GM21825 (cell line): ENCODE results near the gene SMG6.
"Not testable (repeated sequence)": the region's sequence is repeated elsewhere in the genome, so short reads cannot be mapped to it uniquely, and the experiment has no call there.

Experiments
- ATAC-seq: cut with Tn5 transposase; IDR thresholded peaks from one replicate; pipeline ENCODE4 v1.9.1; 2021; ENCODE audit warnings: mild to moderate bottlenecking, moderate library complexity; ENCODE audit not compliant: unreplicated experiment

Gene SMG6

GRCh38 chr17:2155573-2155972 is 148.0 kb downstream of the SMG6 start:
- ATAC-seq, result no peak

- ATAC-seq, result no peak
Measured at GRCh38 chr17:2151358-2152033, 152.1 kb downstream of the SMG6 start.

GRCh38 chr17:2150806-2151205 is 152.8 kb downstream of the SMG6 start:
- ATAC-seq, result no peak

DNA sequence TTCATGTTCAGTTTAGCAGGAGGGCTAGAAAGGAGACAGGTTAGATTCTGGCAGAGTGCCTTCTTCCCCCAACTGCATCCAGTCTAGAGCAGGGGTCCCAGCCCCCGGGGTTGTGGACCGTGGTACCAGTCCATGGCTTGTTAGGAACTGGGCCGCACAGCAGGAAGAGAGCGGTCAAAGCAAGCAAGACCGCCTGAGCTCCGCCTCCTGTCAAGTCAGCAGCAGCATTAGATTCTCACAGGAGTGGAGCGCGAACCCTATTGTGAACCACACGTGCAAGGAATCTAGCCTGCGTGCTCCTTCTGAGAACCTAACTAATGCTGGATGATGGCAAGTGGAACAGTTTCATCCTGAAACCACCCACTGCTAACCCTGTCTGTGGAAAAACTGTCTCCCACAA is 153.7 kb downstream of the SMG6 start:
- ATAC-seq, result no peak

DNA sequence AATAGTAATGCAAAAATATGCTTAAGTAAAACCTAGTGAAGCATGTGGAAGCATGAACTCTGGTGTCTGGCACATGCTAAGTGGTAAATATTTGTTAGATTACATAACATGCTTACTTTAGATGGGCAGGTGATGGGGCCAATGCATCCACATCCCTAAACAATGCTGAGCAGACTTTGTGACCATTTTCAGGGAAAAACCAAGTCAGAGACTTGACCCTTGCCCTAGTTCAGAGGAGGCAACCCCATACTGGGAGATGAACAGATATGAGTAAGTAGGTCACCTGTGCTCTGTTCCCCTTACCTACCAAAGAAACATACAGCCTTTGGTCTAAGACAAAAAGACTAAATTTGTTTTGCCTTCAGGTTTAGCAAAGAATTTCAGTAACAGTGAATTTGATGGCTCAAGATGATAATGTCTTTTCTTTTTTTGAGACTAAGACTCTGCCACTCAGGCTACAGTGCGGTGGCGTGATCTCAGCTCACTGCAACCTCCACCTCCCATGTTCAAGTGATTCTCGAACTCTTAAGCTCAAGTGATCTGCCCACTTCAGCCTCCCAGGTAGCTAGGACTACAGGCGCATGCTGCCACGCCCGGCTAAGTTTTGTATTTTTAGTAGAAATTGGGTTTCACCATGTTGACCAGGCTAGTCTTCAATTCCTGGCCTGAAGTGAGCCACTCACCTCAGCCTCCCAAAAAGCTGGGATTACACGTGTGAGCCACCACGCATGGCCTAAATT is 157.3 kb downstream of the SMG6 start:
- ATAC-seq, result no peak

DNA sequence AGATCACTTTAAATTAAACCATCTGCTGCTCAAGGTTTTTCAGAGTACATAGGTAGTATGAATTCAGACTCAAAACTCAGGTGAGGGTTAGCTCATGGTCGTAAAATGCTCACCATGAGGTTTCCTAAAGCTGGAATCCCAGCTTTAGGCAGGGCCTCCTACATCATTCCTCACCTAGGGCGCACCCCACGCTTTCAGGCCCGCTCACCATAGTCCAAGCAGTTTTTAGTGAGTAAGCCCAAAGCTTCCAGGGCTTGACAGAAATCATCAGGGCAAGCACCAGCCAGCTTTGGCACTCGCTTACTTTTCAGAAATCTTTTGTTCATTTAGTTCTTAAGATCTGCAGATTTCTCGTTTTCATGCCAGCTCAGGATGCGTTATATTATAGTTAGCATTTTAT is 158.9 kb downstream of the SMG6 start:
- ATAC-seq, result no peak

GRCh38 chr17:2143332-2143731 is 160.3 kb downstream of the SMG6 start:
- no peak for ATAC-seq

GRCh38 chr17:2142682-2143081 is 160.9 kb downstream of the SMG6 start:
- ATAC-seq, result not testable (repeated sequence)

DNA sequence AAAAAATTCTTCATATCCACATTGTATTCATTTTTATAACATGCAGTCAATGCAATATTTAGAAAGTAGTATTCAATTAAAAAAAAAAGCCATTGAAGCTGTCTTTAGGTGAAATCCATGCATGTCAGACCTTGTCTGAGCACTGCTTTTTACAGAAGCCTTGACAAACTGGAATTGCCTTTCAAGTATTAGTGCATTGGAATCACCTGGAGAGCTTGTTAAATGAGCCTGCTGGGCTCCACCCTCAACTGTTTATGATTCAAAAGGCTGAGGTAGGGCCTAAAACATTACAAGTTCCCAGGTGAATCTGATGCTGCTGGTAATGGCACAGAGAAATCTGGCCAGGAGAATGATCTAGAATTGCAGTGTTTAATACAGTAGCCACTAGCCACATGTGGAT is 162.9 kb downstream of the SMG6 start:
- ATAC-seq, result no peak

DNA sequence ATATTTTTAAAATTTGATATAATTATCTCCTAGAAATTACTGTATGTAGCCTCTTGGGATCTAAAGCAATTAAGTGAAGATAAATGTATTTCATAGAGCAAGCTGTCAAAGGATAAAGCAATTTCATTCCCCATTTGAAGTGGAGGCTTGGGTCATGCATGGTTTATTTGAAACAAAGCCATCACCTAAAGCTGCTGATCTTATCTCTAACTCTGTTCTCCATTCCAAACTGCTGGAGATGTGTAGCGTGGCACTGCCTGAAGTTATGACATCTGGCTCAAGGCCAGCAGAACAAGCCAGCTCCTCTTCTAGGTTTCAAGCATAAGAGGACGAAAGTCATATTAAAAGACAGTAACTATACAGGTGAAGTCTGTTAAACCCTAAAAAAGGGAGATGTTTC is 164.8 kb downstream of the SMG6 start:
- no peak for ATAC-seq

DNA sequence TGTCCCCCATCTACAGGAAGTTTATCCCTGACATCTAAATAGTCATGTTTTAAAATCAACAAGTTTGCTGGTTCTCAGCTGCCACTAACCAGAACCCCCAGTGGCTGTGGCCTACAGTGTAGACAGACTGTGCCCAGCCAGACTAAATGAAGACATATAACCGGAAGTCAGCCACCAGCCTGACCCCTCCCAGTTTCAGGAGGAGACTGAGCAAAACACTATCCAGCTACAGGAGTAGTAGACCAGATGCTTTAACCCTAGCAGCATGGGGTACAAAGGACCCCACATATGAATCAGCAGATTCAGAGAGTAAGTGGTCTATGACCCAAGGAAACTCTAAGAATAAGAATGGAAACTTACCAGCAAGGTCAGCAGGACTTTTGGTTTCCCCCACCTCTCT is 165.3 kb downstream of the SMG6 start:
- peak; percentile 71 for ATAC-seq

- ATAC-seq, result no peak
Measured at GRCh38 chr17:2137342-2138098, 166.1 kb downstream of the SMG6 start.

- no peak for ATAC-seq
Measured at GRCh38 chr17:2136241-2136640, 167.3 kb downstream of the SMG6 start.

- ATAC-seq, result no peak
Measured at GRCh38 chr17:2128011-2128410, 175.6 kb downstream of the SMG6 start.

DNA sequence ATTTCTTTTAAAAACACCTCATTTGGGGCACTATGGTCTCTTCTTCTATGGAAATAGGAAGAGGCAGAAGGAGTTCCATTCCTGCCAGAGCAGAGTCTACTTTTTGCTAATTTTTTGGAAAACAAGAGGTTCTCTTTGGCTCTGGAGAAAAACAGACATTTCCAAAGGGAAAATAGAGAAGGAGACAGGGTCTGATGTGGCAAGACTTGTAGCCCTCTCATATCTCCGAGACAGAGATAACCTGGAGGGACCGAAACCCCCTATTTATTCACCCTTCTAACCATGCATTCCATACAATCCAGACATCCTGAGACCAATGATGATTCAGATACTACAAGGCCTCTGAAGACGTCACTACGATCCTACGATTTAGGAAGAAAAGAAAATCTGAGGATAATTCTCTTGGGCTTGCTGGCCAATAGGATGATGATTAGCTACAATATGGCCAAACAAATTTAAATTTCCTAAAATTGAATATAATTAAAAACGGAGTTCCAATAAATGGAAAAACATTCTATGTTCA is 178.5 kb downstream of the SMG6 start:
- no peak for ATAC-seq

DNA sequence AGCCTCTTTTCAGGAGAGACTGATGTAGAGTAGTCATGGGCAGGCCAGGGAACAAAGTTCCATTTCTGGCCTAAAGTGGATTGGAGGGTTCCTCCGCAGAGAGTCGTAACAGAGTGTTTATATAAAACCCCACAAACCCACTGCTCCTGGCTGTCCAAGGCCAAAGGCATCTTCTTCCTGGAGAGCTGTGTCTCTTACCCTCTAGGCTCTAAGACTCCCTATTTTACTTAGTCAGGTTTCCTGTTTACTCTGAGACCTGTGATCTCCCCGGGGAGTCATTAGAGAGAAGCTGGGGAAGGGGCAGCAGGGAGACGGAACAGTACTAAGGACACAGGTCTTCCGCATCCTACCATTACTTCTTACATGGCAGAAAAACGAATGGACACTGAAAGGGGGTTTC is 179.2 kb downstream of the SMG6 start:
- ATAC-seq, result no peak

GRCh38 chr17:2123375-2124251 is 180.0 kb downstream of the SMG6 start:
- ATAC-seq, result no peak

- ATAC-seq, result no peak
Measured at GRCh38 chr17:2122641-2123302, 180.8 kb downstream of the SMG6 start.

- ATAC-seq, result no peak
Measured at GRCh38 chr17:2120586-2121335, 182.8 kb downstream of the SMG6 start.

GRCh38 chr17:2113279-2113622 is 190.3 kb downstream of the SMG6 start:
- no peak for ATAC-seq
